GM21360 (cell line): ENCODE measurements around the gene COQ8A.
"Not testable (repeated sequence)": the region's sequence is repeated elsewhere in the genome, so short reads cannot be mapped to it uniquely, and the experiment has no call there.

Source experiments
- ATAC-seq: cut with Tn5 transposase; IDR thresholded peaks from one replicate; pipeline ENCODE4 v1.9.1; 2021; ENCODE audit warnings: mild to moderate bottlenecking, moderate library complexity; ENCODE audit not compliant: unreplicated experiment

The COQ8A gene

GRCh38 chr1:226920446-226920894 is 19.6 kb upstream of the COQ8A start:
- no peak for ATAC-seq

- ATAC-seq = no peak
Measured at GRCh38 chr1:226921504-226921903, 18.6 kb upstream of the COQ8A start.

DNA sequence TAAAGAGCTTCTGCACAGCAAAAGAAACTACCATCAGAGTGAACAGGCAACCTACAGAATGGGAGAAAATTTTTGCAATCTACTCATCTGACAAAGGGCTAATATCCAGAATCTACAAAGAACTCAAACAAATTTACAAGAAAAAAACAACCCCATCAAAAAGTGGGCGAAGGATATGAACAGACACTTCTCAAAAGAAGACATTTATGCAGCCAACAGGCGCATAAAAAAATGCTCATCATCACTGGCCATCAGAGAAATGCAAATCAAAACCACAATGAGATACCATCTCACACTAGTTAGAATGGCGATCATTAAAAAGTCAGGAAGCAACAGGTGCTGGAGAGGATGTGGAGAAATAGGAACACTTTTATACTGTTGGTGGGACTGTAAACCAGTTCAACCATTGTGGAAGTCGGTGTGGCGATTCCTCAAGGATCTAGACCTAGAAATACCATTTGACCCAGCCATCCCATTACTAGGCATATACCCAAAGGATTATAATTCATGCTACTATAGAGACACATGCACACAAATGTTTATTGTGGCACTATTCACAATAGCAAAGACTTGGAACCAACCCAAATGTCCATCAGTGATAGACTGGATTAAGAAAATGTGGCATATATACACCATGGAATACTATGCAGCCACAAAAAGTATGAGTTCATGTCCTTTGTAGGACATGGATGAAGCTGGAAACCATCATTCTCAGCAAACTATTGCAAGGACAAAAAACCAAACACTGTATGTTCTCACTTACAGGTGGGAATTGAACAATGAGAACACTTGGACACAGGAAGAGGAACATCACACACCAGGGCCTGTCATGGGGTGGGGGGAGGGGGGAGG is 10.6 kb upstream of the COQ8A start:
- ATAC-seq = not testable (repeated sequence)

- ATAC-seq = no peak
Measured at GRCh38 chr1:226934483-226935237, 5.4 kb upstream of the COQ8A start.

DNA sequence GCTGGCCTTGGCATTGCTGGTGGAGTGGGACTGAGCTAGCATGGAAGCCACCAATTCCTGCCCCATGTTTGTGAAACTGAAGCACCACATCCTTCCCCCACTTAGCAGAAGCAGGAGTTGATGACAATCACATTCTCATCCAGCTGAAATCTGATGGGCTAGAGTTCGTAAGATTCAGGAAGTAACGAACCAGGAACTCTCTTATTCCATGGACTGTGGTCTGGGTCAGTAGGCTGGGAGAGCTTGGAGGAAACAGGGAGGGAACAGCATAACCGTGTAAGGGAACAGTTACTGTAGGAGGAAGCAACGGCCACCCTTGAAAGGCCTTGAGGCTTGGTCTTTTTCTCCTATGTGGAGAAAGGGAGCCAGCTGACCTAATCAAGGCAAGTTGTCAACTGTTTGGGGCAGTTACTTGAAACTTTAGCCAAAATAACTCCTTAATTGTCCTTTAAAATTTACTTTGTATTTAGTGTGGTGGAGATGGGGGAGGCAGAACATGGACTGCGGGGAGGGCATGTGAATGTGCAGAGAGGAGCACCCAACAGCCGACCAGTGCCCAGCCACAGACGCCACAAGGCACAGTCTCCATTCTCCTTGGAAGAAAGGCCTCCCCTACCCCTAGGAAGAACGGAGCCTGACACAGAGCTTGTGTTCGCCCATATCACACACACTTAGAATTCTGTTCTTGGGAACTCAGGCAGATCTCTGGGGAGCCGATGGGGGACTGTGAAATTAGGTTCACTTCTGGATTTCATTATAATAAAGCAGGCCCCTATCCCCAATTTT is 2.0 kb upstream of the COQ8A start:
- ATAC-seq = no peak

DNA sequence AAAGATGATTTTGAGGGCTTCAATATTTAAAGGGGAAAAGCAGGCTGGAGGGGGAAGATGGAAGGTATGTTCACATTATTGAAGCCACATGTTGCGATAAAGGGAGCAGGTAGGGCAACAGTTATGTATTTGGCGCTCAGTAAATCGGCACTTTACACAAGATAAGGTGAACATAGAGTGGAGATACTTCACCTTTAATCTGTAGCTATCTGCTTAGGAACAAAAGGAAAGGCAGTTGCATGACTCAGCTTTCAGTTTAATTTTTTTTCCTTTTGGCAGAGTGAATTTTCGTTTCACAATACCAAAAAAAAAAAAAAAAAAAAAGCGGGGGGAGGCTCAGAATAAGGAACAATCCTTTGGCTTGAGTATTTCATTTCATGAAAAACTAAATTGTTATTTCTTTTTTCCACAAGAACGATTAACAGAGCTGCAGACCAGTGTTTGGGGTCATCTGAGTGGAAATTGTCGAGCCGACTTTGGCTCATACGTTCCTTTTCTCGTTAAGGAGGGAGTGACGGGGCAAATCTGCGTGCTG is 1.1 kb upstream of the COQ8A start:
- ATAC-seq = no peak

DNA sequence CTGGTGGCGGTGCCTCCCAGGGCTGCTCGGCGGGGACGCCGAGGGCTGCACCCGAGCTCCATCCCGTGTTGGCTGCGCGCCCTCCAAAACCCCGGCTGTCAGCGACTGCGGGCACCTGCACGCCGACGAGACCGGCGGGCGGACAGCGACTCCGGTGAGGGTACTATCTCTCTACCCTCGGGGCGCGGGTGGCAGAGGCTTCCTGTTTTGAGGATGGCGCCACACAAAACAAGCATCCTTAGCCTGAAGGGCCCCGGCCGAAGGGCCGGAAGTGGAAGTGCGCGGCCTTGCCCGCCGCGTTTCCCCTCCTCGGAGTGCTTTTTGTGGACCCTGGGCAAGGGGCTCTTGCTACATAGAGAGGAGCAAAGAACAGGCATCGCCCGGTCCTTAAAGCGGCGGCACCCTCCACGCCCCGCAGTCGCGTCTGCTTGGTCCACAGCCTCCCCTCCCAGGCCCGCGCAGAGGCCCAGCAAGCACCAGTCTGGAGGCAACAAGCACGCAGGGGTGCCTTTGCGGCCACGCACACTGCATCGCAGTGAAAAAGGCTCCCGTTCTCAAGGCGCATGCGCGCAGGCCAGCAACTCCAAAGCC is 561 bp upstream of the COQ8A start:
- ATAC-seq = peak; percentile 25

DNA sequence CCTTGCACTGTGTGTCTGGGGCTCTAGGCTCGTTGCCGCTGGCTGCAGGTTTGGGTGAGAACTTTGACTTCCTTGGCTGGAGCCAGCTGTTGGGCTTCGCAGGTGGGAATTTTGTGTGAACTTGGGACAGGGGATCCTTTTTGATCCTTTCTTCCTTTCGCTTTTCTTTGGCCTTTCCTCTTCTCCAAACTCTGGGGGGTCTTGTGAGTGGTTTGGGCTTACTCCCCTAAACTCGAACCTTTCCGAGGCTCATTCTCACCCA is 643 bp downstream of the COQ8A start:
- no peak for ATAC-seq

GRCh38 chr1:226942392-226942791 is 2.3 kb downstream of the COQ8A start:
- no peak for ATAC-seq

DNA sequence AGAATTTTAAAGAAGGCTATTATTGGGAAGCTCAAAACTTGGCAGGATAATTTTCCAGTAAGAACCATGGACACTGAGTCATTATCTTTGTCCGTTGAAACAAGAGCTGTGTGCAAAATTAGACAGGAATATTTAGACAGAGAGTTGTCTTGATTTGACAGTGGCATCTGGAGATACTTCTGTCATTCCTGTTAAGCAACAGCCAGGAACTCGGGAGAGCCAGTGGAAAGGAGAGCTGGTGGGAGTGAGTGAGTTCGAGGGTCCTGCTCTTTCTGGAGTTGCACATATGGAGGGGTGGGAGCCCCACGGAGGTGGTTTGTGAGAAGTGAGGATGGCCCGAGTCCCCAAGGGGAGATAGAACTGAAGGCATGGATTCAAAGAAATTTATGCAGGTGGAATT is 3.1 kb downstream of the COQ8A start:
- ATAC-seq = no peak

GRCh38 chr1:226943927-226944326 is 3.8 kb downstream of the COQ8A start:
- ATAC-seq = no peak

GRCh38 chr1:226945106-226945857 is 5.2 kb downstream of the COQ8A start:
- no peak for ATAC-seq

GRCh38 chr1:226945858-226946245 is 5.8 kb downstream of the COQ8A start:
- no peak for ATAC-seq

GRCh38 chr1:226946285-226946684 is 6.2 kb downstream of the COQ8A start:
- ATAC-seq = no peak

DNA sequence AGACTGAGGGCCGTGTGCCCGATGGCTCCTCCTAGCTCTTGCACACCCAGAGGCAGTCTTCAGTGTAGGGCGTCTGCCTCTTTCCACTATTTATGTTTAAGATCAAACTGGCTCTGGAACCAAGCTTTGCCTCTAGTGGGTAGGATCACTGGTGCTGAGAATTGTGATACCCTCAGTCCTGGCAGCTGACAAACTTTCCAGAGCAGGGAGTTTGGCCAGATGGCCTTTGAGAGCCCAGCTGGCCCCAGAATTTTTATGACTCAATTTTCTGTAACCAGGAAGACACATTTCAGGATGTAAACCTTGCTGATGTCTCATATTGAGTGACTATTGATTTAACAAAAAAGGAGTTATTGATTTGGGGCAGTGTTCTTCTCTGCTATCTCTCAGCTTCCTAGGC is 6.7 kb downstream of the COQ8A start:
- ATAC-seq = no peak

GRCh38 chr1:226948051-226948450 is 8.0 kb downstream of the COQ8A start:
- no peak for ATAC-seq

GRCh38 chr1:226948480-226948879 is 8.4 kb downstream of the COQ8A start:
- ATAC-seq = no peak

DNA sequence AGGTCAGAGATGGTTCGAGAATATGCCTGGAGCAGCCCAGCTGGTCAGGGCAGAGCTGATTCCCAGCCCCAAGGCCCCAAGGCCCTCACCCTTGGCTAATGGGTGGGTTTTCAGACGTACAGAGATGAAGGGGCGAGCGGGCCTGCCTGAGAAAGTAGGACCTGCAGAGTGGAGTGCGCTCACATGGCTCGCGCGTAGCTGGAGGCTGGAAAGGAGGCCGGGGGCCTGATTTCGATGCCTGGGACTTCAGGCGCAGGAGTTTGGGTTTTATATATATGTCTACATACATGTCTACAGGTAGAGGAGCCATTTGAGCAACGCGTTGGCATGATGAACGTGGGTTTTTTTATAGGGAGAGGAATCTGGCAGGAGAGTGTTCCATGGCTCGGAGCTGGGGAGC is 8.9 kb downstream of the COQ8A start:
- no peak for ATAC-seq

- ATAC-seq = no peak
Measured at GRCh38 chr1:226949401-226949800, 9.3 kb downstream of the COQ8A start.

GRCh38 chr1:226950316-226950715 is 10.2 kb downstream of the COQ8A start:
- ATAC-seq = no peak
